Upper lobe of left lung (tissue), 6 donors: ENCODE measurements around the gene DCAKD. TPM values are rescaled to one million over a fixed set of nuclear protein-coding genes. Genes with fewer than 3 reads are reported as not detected.
A peak's percentile ranks its signal among the peaks of the same experiment; 100 is the strongest.

Source experiments
- ATAC-seq, 2 donors: fragments of 200-7000 bp; cut with Tn5 transposase; one replicate each; pipeline ENCODE4 v1.9.1; 2022; ENCODE audit warnings: mild to moderate bottlenecking in 2 of 2, moderate library complexity in 2 of 2; ENCODE audit not compliant: low FRiP score in 2 of 2
- DNase-seq, 2 donors: peaks; one replicate each; pipeline ENCODE4 v3.0.0-alpha.2; 2019 to 2020
- H3K27ac ChIP-seq, 4 donors: fragments of 200-600 bp; sonication (generic); one replicate each; pipeline ENCODE4 v1.5.1; 2016 to 2019
- H3K27me3 ChIP-seq, 4 donors: fragments of 200-600 bp; sonication (generic); one replicate each; pipeline ENCODE4 v1.5.1; 2017 to 2019
- H3K36me3 ChIP-seq, 4 donors: fragments of 200-600 bp; sonication (generic); one replicate each; pipeline ENCODE4 v1.5.1; 2016 to 2019
- H3K4me1 ChIP-seq, 4 donors: fragments of 200-600 bp; sonication (generic); one replicate each; pipeline ENCODE4 v1.5.1; 2018 to 2019
- H3K4me3 ChIP-seq, 4 donors: fragments of 200-600 bp; sonication (generic); one replicate each; pipeline ENCODE4 v1.5.1; 2017 to 2019; ENCODE audit warnings: mild to moderate bottlenecking in 2 of 4, moderate library complexity in 1 of 4
- H3K9me3 ChIP-seq, 4 donors: fragments of 200-600 bp; sonication (generic); one replicate each; pipeline ENCODE4 v1.5.1; 2018 to 2019
- CTCF ChIP-seq, 6 experiments: fragments of 450-650 bp in 4 of 6; fragments of 200-600 bp in 2 of 6; sonication (generic) in 2 of 6; IDR thresholded peaks; one replicate each; pipeline ENCODE4 v1.5.1; 2016 to 2019; ENCODE audit warnings: antibody characterized with exemption in 6 of 6
- EP300 ChIP-seq, 4 donors: sonication (generic); formaldehyde crosslinking; IDR thresholded peaks; one replicate each; pipeline ENCODE4 v1.5.1; 2017; ENCODE audit warnings: antibody characterized with exemption in 4 of 4, control low read depth in 2 of 4
- POLR2A ChIP-seq, 4 donors: fragments of 450-650 bp; IDR thresholded peaks; one replicate each; pipeline ENCODE4 v1.5.1; 2016 to 2017; ENCODE audit warnings: antibody characterized with exemption in 4 of 4, mild to moderate bottlenecking in 2 of 4
- POLR2AphosphoS5 ChIP-seq, 2 donors: sonication (generic); formaldehyde crosslinking; IDR thresholded peaks; one replicate each; pipeline ENCODE4 v1.5.1; 2017; ENCODE audit warnings: antibody characterized with exemption in 2 of 2
- WGBS, 2 donors: methylation state at CpG; one replicate each; pipeline ENCODE4 v1.1.5; 2017 to 2018; 5-methylcytosine and 5-hydroxymethylcytosine counted together
- total RNA-seq, 6 donors: library from RNA; depleted of rRNA in 4 of 6; stranded (reverse); fragments of >200 nt in 4 of 6; gene quantifications; one replicate each; pipeline versions ENCODE4 v1.1.0 to v1.2.1, GENCODE V29; 2016 to 2021
- donor health status: DM: no; HTN: no; CAD: no; lungs with moderate emphysema.
- donor health status: DM: no; HTN: yes; CAD: no; lungs with severe emphysema.

Gene DCAKD
- total RNA-seq, 6 donors from 2014 or later, result 16.0 to 29.3 (median 22.2) TPM

DNA sequence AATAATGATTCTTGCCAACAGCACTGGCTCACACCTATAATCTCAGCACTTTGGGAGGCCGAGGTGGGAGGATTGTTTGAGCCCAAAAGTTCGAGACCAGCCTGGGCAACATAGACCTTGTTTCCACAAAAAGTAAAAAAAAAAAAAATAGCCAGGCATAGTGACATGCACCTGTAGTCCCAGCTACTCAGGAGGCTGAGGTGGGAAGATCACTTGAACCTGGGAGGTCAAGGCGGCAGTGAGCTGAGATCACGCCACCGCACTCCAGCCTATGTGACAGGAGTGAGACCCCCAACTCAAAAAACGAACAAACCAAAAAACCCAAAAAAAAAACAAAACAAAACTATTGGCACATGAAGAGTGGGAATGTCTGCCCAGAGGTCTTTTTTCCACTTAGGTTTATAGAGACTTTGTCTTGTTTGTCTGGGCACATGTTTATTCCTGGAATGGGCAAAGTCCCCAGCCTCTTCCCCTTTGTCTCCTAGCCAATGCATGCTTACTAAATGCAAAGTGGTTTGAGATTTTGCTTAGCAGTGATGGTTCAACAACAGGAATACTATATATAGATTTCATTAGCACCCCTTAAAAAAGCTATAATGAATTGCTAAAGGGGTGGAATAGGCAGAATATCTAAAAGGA, 35.6 kb upstream of the DCAKD start:
- no peaks in the 10 kb centered on the region for H3K9me3 ChIP-seq
- peaks cover under 1 to 3% (median 2%) of the 10 kb centered on the region in 4 donors for H3K4me1 ChIP-seq
- no peak overlapping the region for H3K4me3 ChIP-seq
- peaks cover 37 to 100% (median 86%) of the 10 kb centered on the region in 4 donors for H3K36me3 ChIP-seq
- no peak overlapping the region for H3K27ac ChIP-seq
- TF ChIP-seq POLR2AphosphoS5 (IDR thresholded peaks at IDR 0.05) (no peak), CTCF (IDR thresholded peaks at IDR 0.05) (no peak), POLR2A (IDR thresholded peaks at IDR 0.05) (no peak), EP300 (IDR thresholded peaks at IDR 0.05) (no peak)
- ATAC-seq (no peak), DNase-seq (no peak)
- 90 to 94% methylated on average over 6 of the region's 6 CpGs for WGBS, 2 donors
- no peaks in the 10 kb centered on the region for H3K27me3 ChIP-seq

DNA sequence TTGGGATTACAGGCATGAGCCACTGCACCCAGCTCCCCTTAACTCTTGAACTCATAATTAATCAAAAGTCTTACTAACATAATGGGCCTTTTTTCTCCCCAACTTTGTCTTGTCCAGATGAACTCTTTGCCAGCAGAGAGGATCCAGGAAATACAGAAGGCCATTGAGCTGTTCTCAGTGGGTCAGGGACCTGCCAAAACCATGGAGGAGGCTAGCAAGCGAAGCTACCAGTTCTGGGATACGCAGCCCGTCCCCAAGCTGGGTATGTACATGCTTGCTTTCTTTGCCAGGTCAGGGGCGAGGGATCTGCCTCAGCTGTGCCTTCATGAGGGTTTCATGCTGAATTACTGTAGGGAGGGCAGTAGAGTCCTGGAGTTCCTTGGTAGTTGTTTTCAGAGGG, 35.0 kb upstream of the DCAKD start:
- no peak for TF ChIP-seq POLR2A (IDR thresholded peaks at IDR 0.05)
- WGBS, 2 donors, result 93 to 98% methylated on average over 4 of the region's 4 CpGs
- no peak for DNase-seq
- Histone ChIP-seq H3K36me3 (peaks cover 39 to 100% (median 89%) of the 10 kb centered on the region in 4 donors), H3K27ac (no peak overlapping the region), H3K4me3 (no peak overlapping the region), H3K4me1 (no peaks in the 10 kb centered on the region), H3K9me3 (no peaks in the 10 kb centered on the region), H3K27me3 (no peaks in the 10 kb centered on the region)
- no peak for ATAC-seq

DNA sequence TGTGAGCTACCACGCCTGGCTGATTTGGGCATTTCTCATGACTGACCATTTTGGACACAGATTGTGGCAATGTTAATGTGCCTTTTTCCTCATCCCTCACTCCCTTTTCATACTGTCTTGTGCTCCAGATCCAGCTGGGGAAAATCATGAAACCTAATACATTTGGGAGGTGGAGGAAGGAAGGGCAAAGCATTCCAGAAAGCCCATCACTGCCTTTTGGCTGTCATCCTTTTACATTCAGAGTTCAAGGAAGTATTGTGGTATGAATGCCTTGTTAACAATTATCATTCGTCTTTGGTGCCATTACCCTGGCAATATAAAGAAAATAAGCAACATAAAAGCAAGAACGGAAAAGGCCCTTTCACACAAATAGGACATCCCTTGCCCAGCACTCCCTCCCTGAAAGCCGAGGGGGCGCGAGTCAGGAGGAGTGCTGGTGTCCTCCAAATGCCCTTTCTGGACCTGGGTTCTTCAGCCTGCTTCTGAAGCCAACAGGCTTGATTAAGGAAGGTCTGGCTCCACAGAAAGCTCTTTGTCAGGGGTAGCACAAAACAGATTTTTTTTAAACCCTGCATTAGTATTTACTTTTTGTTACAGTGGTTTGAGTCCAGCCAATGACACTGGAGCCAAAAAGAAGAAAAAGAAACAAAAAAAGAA, 29.7 kb upstream of the DCAKD start:
- 88 to 96% methylated on average over 6 of the region's 6 CpGs for WGBS, 2 donors
- Histone ChIP-seq H3K36me3 (peaks cover 31 to 80% (median 48%) of the 10 kb centered on the region in 4 donors), H3K9me3 (no peaks in the 10 kb centered on the region), H3K4me1 (peaks cover 3 to 20% (median 5%) of the 10 kb centered on the region in 4 donors), H3K27ac (no peak overlapping the region), H3K27me3 (no peaks in the 10 kb centered on the region), H3K4me3 (no peak overlapping the region)
- ATAC-seq (no peak), DNase-seq (no peak)
- TF ChIP-seq POLR2AphosphoS5 (IDR thresholded peaks at IDR 0.05), result no peak
- no peak for TF ChIP-seq EP300 (IDR thresholded peaks at IDR 0.05)

DNA sequence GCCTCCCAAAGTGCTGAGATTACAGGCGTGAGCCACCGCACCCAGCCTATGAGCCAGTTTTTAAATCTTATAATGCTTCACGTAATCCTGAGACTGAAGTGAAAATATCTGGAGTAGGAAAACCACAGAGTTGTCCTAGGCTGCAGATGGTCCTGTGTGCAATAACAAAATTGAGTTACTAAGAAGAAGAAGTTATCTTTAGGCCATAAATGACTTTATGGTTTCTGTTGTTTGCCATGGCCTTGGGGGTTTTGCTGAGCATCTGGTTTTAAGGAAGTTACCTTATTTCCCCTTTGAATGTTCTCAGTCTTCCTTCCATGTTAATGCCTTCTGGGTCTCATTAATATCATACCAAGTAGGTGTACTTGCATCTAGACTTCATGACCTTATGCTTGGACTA, 26.2 kb upstream of the DCAKD start:
- ATAC-seq (no peak), DNase-seq (no peak)
- Histone ChIP-seq H3K36me3 (peaks cover 17 to 58% (median 25%) of the 10 kb centered on the region in 4 donors), H3K27me3 (no peaks in the 10 kb centered on the region), H3K9me3 (no peaks in the 10 kb centered on the region), H3K27ac (peak overlapping the region in 2 of 4 donors; percentile 9 to 34), H3K4me1 (peaks cover 4 to 23% (median 8%) of the 10 kb centered on the region in 4 donors), H3K4me3 (no peak overlapping the region)
- TF ChIP-seq POLR2AphosphoS5 (IDR thresholded peaks at IDR 0.05) (no peak), EP300 (IDR thresholded peaks at IDR 0.05) (no peak), CTCF (IDR thresholded peaks at IDR 0.05) (no peak), POLR2A (IDR thresholded peaks at IDR 0.05) (no peak)
- WGBS, 2 donors, result 63 to 75% methylated on average over 3 of the region's 3 CpGs

- DNase-seq (no peak), ATAC-seq (peak; percentile 46 to 88)
- Histone ChIP-seq H3K4me1 (peaks cover 4 to 23% (median 8%) of the 10 kb centered on the region in 4 donors), H3K36me3 (peaks cover 3 to 37% (median 18%) of the 10 kb centered on the region in 4 donors), H3K9me3 (no peaks in the 10 kb centered on the region), H3K27ac (peak overlapping the region in 2 of 4 donors; percentile 12 to 26), H3K4me3 (no peak overlapping the region), H3K27me3 (no peaks in the 10 kb centered on the region)
- WGBS, 2 donors, result 55 to 75% methylated on average over 5 of the region's 5 CpGs
- TF ChIP-seq POLR2A (IDR thresholded peaks at IDR 0.05) (no peak), CTCF (IDR thresholded peaks at IDR 0.05) (no peak), POLR2AphosphoS5 (IDR thresholded peaks at IDR 0.05) (no peak), EP300 (IDR thresholded peaks at IDR 0.05) (no peak)
These were observed 22.1 kb upstream of the DCAKD start for GRCh38 chr17:45073414-45074070.
